DND-41 (cell line): ENCODE data around the gene MBNL3.

Experiments used
- CTCF ChIP-seq: IDR thresholded peaks from 2 replicates; pipeline ENCODE4 v1.5.1; 2012; ENCODE audit warnings: borderline replicate concordance, low read length, moderate library complexity, mild to moderate bottlenecking; ENCODE audit not compliant: poor library complexity, severe bottlenecking; ENCODE audit errors: extremely low read depth
- EZH2 ChIP-seq: IDR thresholded peaks from 3 replicates; pipeline ENCODE4 v1.6.1; 2012; ENCODE audit warnings: borderline replicate concordance, low read depth, mild to moderate bottlenecking, moderate library complexity, low read length, inconsistent platforms; ENCODE audit not compliant: severe bottlenecking

- TF ChIP-seq CTCF (no peak), EZH2 (no peak)
Observed at GRCh38 chrX:132461886-132462285, 27.0 kb downstream of the MBNL3 start.
